Measurements from ENCODE around the gene SYF2.
"Not testable (repeated sequence)": the region's sequence is repeated elsewhere in the genome, so short reads cannot be mapped to it uniquely, and the experiment has no call there.

SYF2 gene

GRCh38 chr1:25232027-25232865, at the start of gene SYF2:
Gene SYF2 (minus strand): TSS chr1:25232502. CDS start chr1:25232467, 35 bp downstream.
- DNase-seq = peak; percentile 74

GRCh38 chr1:25279693-25280111, 47.4 kb upstream of the SYF2 start:
- DNase-seq = not testable (repeated sequence)

GRCh38 chr1:25278790-25279189, 46.5 kb upstream of the SYF2 start:
- DNase-seq = not testable (repeated sequence)

GRCh38 chr1:25278358-25278757, 46.1 kb upstream of the SYF2 start:
- DNase-seq = not testable (repeated sequence)

GRCh38 chr1:25277295-25277694, 45.0 kb upstream of the SYF2 start:
- not testable (repeated sequence) for DNase-seq

- DNase-seq = not testable (repeated sequence)
These were observed 43.3 kb upstream of the SYF2 start for GRCh38 chr1:25275648-25276047.

- DNase-seq = not testable (repeated sequence)
These were observed 39.9 kb upstream of the SYF2 start, which contains the start of gene RHD for GRCh38 chr1:25272238-25272637. Gene RHD (plus strand): TSS chr1:25272509. CDS start chr1:25272548, 39 bp downstream.

- DNase-seq = not testable (repeated sequence)
These were observed 36.0 kb upstream of the SYF2 start for GRCh38 chr1:25268143-25268760.

GRCh38 chr1:25267288-25268142, 35.2 kb upstream of the SYF2 start:
- peak; percentile 60 for DNase-seq

- DNase-seq = not testable (repeated sequence)
These were observed 34.4 kb upstream of the SYF2 start for GRCh38 chr1:25266554-25267287.

GRCh38 chr1:25260336-25260735, 28.0 kb upstream of the SYF2 start:
- not testable (repeated sequence) for DNase-seq

GRCh38 chr1:25259813-25260212, 27.5 kb upstream of the SYF2 start:
- DNase-seq = not testable (repeated sequence)

- DNase-seq = no peak
These were observed 24.9 kb upstream of the SYF2 start for GRCh38 chr1:25257196-25257595.

GRCh38 chr1:25256578-25256965, 24.3 kb upstream of the SYF2 start:
- DNase-seq = no peak

GRCh38 chr1:25255706-25256577, 23.6 kb upstream of the SYF2 start:
- no peak for DNase-seq

- no peak for DNase-seq
These were observed 21.6 kb upstream of the SYF2 start for GRCh38 chr1:25253911-25254310.

GRCh38 chr1:25247829-25248754, 15.8 kb upstream of the SYF2 start:
- DNase-seq = no peak

- peak; percentile 98 for DNase-seq
These were observed 14.9 kb upstream of the SYF2 start, which contains the start of gene RSRP1 for GRCh38 chr1:25247024-25247828. Gene RSRP1 (minus strand): TSS chr1:25247454. CDS start chr1:25246963, 491 bp downstream.

GRCh38 chr1:25246600-25247023, 14.3 kb upstream of the SYF2 start:
- no peak for DNase-seq
